COLO829 (cell line): ENCODE results near the gene TMUB2.

Experiments used
- DNase-seq: peaks from one replicate; pipeline ENCODE4 v3.0.0; 2012; ENCODE audit warnings: low spot score

The TMUB2 gene

DNA sequence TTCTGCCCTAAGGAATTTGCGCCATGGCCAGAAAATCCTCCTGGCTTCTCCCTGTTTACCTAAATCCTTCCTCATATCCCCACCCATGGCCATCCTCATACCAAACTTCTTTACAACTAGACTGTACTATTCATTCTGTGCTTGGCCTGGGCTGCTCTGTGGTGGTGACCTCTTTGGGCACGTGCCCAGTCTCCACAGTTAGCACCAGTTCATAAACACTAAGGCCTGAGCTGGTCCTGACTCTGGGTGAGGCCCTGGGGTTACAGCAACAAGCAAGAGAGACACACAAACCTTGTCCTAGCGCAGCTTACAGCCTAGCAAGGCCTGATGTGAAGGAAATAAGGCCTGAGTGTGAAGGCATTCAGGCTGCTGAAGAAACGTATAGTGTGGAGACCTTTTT is 16.0 kb downstream of the TMUB2 start:
- DNase-seq = no peak

DNA sequence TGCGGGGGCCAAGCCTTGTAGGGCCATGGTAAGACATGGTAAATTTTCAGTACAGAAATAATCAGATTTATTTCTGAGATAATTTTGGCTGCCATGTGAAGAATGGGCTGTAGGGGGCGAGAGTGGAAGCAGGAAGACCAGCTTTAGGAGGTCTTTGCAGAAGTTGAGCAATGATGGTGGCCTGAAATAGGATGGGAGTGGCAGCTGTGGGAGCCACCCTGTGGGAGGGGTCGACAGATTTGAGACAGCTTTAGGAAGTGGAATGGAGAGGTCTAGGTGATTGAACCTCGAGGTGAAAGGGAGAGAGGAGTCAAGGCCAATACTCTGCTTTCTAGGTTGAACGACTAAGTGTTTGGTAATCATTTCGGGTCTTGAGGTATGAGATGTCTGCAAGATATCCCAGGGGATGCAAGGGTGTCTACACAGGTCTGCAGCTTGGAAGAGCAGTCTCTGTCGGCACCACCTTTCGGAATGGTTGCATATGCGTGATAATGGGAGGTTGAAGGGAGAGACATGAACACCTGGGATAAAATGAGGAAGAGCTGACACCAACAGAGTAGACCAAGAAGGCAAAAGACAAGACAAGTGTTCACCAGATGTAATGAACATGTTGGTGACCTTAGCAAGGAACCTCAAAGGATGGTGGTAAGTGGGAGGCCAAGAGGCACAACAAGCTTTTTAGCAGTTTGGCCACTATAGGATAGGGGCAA is 17.1 kb downstream of the TMUB2 start:
- DNase-seq = peak; percentile 63

DNA sequence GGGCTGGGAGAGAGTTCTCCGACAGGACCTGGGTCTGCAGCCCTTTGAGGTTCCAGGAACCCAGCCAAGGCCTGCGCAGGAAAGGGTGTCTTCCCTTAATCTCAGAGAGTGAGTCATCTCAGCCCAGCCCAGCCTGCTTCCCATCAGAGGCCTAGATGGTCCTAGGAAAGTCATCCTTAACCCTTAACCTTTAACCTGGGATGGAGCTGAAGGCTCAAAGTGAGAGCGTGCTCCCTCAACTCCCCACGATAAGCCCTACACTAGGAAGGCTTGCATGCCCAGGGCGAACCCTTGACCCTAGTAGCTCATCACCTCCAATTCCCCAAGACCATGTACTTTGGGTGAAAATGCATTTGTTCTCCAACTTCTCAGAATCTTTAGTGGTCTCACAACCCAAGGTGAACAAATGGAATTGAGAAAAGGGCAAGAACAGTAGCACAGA is 17.7 kb downstream of the TMUB2 start:
- DNase-seq = no peak

DNA sequence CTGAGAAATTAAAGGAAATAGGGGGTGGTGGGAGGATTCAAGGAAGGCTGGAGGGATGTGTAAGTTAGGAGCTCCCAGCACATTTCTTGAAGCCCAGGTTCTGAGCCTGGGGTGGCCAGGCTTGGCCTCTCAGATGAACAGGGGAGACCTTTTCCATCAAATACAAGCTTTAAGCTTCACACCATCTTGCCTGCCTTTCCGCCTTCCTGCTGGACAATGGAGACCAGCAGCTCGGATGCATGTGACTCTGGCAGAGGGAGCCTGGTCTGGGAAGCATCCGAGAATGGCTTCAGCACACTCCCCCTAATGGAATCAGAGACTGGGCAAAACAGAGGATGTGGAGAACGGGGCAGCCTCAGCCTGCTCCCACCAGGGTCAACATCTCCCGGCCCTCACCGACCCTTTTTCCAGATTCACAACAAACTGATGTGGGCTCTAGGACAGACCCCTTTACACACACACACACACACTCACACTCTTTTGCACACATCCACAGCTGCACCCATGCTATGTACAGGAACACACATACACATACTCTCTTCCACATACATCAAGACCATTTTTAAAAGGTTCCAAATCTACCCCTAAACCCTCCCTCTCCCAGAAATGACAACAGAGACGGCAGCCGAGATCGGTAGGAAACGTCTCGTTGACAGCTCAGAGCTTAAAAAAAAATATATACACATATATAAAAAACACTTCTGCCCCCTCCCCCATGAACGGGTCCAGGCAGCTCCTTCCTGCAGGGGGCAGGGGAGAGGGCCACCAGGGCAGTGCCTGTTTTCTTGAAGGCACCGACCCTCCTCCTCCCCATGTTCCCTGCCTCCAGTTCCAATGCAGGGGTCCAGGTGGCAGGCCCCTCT is 19.4 kb downstream of the TMUB2 start:
- DNase-seq = no peak

DNA sequence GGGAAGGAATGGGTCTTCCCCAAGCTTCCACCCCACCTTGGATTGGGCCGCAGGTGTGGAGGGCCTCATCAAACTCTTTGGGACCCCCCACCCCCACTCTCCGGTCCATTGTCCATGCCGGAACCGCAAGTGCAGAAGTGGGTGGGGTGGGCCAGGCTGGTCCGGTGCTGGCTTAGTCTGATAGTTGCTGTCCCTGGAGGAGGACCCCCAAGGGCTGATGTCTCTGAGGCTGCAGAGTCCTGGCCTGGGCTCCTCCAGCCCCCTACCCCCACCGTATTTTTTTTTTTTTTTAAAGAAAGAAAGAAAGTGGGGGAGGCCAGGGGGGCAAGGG is 20.0 kb downstream of the TMUB2 start:
- DNase-seq = no peak

DNA sequence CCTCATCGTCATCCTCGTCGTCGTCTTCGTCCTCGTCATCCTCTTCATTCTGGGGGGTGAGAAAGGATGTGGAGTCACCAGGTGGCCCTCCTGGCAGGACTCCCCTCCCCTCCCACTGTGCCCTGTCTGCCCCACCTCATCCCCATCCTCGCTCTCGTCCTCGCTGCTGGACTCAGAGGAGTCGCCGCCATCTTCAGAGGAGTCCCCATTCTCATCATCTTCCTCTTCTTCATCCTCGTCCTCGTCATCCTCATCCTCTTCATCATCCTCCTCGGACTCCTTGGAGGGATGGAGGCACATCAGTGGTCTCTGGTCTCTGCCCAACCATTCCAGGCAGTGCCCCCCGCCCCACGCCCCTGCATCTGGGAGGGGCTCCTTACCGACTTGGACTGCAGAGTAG is 20.5 kb downstream of the TMUB2 start:
- DNase-seq = no peak

DNA sequence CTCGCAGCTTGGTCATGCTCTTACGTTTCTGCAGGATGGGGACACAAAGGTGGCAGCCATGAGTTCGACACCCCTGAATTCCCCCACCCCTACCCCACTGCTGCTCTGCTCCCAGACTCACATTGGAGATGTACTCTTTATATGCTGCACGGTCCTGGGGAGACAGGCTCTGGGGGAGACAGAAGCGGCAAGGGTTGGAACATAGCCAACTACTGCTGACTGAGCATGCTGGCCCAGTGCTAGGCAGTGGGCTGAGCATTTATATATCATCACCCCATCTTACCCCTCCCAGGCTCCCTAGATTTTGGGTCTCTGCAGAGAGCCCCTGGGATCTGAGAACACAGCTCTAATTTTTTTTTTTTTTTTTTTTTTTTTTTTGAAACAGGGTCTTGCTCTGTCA is 21.0 kb downstream of the TMUB2 start:
- DNase-seq = no peak

DNA sequence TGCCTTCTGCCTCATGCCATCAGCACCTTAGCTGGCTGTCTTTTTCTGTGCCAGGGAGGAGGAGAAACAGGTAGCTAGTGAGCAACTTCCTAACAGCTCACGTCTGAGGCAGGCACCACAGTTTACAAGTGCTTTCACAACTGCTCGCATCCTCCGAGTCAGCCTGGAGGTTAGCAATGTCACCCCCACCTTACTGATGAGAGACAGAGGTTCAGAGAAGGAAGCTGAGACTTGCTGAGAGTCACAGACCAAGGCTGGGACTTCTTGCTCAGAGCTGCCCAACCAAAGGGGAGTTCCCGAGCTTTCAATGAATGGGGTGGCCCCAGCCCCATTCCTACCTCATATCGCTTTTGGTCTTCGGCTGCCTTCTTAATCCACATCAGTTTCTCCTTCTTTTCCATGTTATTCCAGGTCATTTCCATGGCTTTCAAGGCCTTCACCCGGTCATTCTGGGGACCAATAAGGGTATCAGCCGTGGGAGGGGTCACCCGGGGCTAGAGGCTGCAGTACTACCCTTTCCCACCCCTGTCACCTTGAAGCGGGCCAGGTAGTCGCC is 23.1 kb downstream of the TMUB2 start:
- no peak for DNase-seq

DNA sequence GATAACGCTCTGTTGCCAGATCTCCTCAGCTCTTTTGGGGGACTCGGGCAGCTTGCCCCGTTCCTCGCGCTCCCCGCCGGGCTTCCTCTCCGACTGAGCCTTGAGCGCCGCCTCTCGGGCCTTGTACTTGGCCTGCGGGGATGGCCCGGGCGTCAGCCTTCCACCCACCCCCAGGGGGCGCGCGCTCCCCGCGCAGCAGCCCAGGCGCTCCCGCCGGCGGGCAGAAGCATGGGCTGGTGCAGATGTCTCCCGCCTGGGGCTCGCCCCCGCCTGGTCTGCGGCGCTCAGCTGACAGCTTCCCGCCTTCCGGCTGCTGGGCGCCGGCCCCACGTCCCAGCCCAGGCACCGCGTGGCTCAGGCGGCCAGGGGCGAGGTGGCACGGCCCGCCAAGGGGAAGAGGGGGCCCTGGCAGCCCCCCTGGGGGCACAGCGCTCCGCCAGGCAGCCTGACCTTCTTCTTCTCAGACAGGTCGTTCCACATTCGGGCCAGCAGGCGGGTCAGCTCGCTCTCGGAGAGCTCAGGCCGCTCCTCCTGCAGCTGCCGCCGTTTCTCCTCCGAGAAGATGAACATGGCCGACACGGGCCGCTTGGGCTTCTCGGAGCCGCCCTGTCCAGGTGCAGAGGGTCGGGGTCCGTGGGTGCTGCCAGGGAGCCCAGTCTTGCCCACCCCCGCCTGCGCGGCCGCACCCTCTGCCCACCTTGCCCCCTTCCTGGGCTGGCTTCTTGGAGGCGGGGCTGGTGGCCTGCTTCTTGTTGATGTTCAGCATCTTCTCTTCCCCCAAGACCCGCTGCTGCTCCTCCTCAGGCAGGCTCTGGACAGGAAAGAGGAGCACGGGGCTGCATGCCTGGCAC is 23.8 kb downstream of the TMUB2 start:
- no peak for DNase-seq

DNA sequence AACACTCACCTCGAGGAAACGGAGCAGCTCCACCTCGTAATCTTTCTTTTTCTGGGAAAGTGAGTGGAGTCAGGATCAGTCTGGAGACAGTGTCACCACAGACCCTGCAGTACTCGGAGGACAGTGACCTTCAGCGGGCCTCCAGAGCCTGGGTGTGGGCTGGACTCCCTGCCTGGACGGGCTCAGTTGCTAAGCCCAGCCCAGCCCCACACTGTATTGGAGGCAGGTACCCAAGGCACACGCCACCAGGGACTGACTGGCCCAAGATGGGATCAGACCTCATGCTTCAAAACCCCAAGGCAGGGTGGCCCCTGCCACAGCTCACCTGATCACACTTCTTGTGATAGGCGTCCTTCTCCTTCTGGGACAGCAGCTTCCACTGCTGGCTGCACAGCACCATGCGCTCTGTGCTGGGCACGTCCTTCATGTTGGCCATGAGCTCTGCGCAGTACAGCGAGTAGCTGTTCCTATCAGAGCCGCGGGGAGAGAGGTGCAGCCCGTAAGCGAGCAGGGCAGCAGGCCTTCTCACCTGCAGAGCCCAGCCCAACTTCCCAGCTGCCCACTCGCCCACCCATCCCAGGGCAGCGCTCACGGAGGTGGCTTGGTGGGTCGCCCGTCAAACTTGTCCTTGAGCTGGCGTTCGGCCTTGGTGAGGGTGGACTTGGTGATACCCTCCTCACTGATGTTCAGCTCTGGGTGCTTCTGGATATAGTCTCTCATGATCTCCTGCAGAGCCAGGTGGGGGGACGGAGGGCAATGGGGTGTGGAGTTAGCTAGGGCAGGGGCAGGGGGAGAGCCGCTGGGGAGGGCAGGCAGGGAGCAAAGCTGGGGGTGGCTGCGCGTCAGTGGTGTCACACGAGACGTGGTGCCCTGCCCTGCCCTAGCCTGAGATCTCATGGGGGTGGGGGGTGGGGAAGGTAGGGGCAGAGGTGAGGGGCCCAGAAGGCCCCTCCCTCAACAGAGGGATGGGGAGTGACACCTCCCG is 24.8 kb downstream of the TMUB2 start:
- no peak for DNase-seq

DNA sequence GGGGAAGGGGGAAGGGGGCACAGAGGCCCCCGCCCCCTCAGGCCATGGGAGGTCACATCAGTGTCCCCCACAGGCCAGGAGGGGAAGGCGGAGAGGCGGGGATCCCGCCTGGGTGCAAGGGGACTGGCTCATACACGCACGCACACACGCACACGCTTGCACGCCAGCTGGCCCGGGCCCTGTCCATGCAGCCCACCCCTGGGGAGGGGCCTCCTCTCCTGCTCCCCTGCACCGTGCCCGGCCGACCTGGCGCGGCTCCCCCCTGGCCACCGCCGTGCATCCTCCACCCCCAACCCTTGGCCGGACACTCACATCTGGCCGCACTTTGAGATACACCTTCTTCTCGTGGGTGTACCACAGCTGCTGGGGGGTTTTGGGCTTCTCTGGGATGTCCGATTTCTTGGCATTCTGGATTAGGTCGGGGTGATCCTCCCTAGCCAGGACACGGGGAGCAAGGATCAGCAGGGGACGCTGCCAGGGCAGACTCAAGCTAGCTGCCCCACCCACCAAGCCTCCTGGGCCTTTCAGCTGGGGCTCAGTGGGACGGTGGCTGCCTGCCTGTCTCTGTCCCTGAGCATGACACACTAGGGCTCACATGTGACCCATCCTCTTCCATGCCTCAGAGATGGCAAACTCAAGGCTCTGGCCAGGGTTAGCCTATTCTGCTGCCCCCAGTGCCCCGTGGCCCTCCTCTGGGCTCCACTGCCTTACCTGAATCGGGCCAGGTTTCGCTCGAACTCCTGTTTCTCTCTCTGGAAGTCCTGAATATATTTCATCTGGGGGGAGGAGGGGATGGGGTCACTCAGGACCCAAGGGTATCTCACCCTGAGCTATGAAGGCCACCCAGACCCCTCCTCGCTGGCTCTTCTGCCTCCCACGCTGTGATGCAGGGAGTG is 26.0 kb downstream of the TMUB2 start:
- DNase-seq = no peak

DNA sequence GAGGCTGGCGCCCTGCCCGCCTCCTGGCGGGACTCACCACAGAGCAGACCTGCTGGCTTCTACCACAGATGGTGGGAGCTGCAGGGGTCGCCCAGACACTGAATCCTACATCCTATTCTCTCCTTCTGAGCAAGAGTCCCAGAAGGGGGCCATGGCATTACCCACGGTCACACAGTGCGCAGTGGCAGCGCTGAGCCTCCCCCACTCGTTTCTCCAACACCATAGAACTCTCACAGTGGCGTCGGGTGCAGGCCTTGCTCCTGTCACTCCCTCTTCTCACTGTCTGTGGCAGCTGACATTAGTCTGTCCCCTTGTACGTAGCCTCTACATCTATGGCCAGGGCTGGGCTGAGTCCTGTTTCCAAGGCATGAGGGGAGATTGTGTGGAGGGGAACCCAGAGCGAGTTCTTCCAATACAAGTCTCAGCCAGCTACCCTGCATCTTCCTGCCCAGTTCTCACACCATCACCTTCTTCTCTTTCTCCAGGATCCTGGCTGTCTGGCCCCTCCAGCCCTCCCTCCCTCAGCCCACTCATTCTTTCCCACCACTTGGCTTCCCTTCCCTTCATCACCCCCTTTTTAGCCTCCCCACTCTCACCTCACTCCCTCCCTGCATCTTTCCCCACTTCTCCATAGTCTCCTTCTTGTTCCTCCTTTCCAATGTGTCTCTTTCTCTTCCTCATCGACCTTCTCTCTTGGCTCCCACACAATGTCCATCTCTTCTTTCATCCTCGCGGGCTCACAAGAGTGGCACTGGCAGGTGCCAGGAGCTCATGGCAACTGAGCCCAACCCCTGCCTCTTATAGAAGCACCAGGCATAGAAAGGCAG is 26.8 kb downstream of the TMUB2 start:
- no peak for DNase-seq

DNA sequence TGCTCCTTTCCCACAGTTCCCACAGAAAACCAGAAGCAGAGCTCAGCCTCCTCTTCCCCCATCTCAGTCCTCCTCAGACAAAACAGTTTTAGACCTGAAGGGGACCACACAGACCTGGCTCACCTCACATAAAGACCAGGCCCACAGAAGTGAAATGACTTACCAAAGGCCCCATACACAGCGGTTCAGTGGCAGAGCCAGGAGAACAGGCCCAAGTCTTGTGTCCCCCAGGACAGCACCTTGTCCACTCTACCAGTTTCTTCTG is 27.4 kb downstream of the TMUB2 start:
- no peak for DNase-seq

DNA sequence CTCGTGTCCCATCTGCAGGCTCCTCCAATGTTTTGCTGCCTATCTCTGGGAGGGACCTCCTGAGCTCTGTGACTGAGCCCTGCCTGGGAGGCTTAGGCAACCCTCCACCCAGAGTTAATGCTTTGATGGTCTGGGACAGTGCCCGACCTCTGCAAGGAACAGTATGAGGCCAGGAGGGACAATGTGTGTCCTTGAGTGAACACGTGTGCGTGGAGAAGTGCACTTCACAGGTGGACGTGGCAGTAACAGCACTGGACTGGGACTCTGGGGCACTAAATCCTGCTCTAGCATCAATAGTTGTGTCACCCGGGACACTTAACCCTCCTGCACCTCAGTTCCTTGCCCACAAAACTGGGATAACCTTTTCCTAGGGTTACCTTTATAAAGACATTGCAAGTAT is 28.1 kb downstream of the TMUB2 start:
- no peak for DNase-seq

DNA sequence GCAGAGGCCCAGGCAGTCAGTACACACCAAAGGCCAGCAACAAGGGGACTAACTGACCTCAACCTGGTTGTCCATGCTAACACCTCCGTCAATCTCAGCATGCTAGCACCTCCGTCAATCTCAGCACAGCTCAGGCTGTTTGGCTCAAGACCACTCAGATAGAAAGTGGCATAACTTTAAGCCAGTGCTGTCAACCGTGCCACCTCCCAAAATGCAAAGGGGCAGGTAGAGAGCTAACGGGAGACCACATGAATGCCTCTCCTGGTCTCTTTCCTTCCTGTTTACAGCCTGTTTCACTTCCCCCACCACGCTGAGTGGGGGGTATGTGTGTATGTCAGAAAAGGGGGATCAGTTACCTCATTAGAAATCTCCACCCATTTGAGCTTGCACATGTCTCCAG is 29.4 kb downstream of the TMUB2 start:
- no peak for DNase-seq

DNA sequence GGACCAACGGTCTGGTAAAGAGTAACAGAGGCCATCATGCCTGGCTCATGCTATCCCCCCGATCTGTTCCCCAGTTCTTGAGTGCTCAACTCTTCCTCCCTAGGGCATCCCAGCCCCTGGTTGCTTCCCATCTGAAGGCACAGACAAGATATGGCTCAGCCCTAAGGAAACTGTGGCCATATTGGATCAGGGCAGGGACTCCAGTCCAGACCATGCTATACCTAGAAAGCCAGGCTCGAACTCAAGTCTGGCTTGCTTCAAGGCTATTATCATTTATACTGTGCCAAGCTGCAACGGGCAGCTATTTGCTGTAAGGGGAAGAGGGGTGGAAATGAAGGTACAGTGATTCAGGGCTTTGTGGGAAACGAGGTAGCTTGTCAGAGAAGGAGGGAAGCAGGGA is 29.9 kb downstream of the TMUB2 start:
- DNase-seq = no peak

DNA sequence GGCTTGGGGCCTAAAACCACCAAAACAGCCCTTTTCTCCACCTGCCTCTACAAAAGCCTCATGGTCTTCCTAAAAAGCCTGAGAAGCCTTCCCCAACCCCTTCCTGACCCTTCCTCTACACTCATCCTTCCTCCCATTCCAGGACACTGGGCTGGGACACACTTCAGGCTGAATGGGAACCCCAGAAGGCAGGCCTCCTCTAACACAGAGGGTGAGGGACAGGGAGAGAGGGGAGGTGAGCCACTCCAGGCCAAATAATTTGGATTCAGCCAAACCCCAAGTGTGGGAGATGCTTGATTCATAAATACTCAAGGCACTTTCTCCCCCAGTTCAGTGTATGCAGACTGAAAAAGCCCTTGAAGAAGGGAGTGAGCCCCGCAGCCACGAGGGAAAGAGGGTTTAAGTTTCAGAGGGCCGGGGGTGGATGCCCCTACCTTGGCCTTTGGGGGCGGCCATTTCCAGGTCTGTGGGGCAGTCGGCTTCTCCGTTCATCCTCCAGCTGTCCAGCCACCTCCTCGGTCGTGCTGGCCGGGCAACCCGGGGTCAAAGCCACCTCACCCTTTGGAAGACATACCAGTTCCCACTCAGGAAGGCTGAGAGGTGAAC is 31.1 kb downstream of the TMUB2 start:
- no peak for DNase-seq

DNA sequence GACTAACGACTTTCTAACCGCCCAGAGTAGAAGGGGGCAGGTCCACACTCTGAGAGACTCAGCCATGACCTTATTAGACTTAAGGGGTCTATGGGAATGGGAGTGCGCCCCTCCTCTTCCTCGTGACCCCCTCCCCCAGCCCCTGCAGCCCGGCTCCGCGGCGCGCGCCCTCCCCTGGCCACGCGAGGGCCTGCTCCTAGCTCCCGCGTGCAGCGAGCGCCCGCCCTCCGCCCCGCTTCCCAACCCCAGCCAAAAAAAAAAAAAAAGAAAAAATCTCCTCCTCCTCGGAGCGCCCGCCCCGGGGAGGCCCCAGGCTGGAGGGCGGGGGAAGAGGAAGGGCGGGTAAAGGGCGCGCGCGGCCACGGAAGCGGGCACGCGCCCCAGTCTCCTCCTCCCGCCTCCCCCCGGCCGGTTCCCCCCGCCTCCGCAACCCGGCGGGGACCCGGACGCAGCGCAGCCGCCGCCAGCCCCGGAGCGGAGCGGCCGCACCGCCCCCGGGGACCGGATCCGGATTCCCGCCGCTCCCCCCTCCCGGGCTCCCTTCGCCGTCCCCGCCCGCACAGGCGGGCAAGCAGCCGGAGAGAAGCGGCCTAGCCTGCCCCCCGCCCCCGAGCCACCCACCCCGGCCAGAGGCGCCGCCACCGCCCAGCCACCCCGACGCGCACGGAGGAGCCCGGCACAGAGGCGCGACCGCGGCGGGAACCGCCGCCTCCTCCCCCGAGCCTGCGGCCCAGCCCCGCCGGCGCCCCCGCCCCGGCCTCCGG is 31.8 kb downstream of the TMUB2 start:
- DNase-seq = peak; percentile 79
